ENCODE measurements around the gene ANKMY1. TPM values are rescaled to one million over a fixed set of nuclear protein-coding genes. Genes with fewer than 3 reads are reported as not detected.

ANKMY1 gene
- polyA plus RNA-seq, 3 donors, result 2.1 to 22.9 (median 2.9) TPM

GRCh38 chr2:240447934-240448333 is 109.9 kb downstream of the ANKMY1 start:
- H3K4me3 ChIP-seq (replicated peaks in 1 of 3; ENCODE audit: low read depth in 2 of 3, low read length in 3 of 3), result no peak overlapping the region

GRCh38 chr2:240447331-240447730 is 110.5 kb downstream of the ANKMY1 start:
- no peaks in the 10 kb centered on the region for H3K36me3 ChIP-seq (replicated peaks in 1 of 2; ENCODE audit: control insufficient read depth in 1 of 2, insufficient read depth in 2 of 2, low read length in 2 of 2)
- 89% methylated on average over 21 of the region's 22 CpGs for WGBS (ENCODE audit: insufficient coverage)

More at GRCh38 chr2:240447934-240448333, 109.9 kb downstream of the ANKMY1 start:
- Histone ChIP-seq H4K20me1 (ENCODE audit: insufficient read depth, low read length) (no peaks in the 10 kb centered on the region), H3K4me2 (replicated peaks; ENCODE audit: extremely low read depth, low read length, poor library complexity, severe bottlenecking) (no peak overlapping the region), H3K27me3 (ENCODE audit: control insufficient read depth in 2 of 2, insufficient read depth in 2 of 2, low read length in 2 of 2) (peaks cover 6 to 28% of the 10 kb centered on the region in 2 donors), H3K9ac (ENCODE audit: insufficient read depth, low read length, poor library complexity, severe bottlenecking) (no peak overlapping the region), H3K9me3 (replicated peaks in 1 of 2; ENCODE audit: control insufficient read depth in 1 of 2, insufficient read depth in 1 of 2, low read length in 2 of 2) (peaks cover 0 to 3% of the 10 kb centered on the region in 2 donors), H3K36me3 (replicated peaks in 1 of 2; ENCODE audit: control insufficient read depth in 1 of 2, insufficient read depth in 2 of 2, low read length in 2 of 2) (no peaks in the 10 kb centered on the region), H3K27ac (ENCODE audit: low read depth in 1 of 2, low read length in 2 of 2) (no peak overlapping the region), H3K4me1 (ENCODE audit: control insufficient read depth in 1 of 2, insufficient read depth in 2 of 2, low read length in 2 of 2) (no peaks in the 10 kb centered on the region), H3K79me2 (ENCODE audit: insufficient read depth, low read length) (no peaks in the 10 kb centered on the region), H2AFZ (ENCODE audit: insufficient read depth, low read depth, low read length, poor library complexity, severe bottlenecking) (no peak overlapping the region)
- TF ChIP-seq CTCF (IDR thresholded peaks at IDR 0.05), result no peak
- Mint-ChIP-seq H3K36me3 (peaks cover 0 to 5% of the 10 kb centered on the region in 2 donors), H3K4me1 (no peaks in the 10 kb centered on the region), H3K9me3 (peaks cover 0 to 7% (median 2%) of the 10 kb centered on the region in 7 donors), H3K27me3 (ENCODE audit: low read depth in 3 of 3) (peaks cover 24 to 44% (median 29%) of the 10 kb centered on the region in 3 donors), H3K27ac (no peak overlapping the region), H3K4me3 (no peak overlapping the region)
- WGBS (ENCODE audit: insufficient coverage), result 84% methylated on average over 8 of the region's 15 CpGs
- intact Hi-C loops (cut with micrococcal nuclease), result no loop called here
- DNase-seq, result no peak

More at GRCh38 chr2:240447331-240447730, 110.5 kb downstream of the ANKMY1 start:
- Histone ChIP-seq H2AFZ (ENCODE audit: insufficient read depth, low read depth, low read length, poor library complexity, severe bottlenecking) (no peak overlapping the region), H3K9ac (ENCODE audit: insufficient read depth, low read length, poor library complexity, severe bottlenecking) (no peak overlapping the region), H3K4me3 (replicated peaks in 1 of 3; ENCODE audit: low read depth in 2 of 3, low read length in 3 of 3) (no peak overlapping the region), H3K9me3 (replicated peaks in 1 of 2; ENCODE audit: control insufficient read depth in 1 of 2, insufficient read depth in 1 of 2, low read length in 2 of 2) (peaks cover 0 to 3% of the 10 kb centered on the region in 2 donors), H3K4me1 (ENCODE audit: control insufficient read depth in 1 of 2, insufficient read depth in 2 of 2, low read length in 2 of 2) (no peaks in the 10 kb centered on the region), H3K79me2 (ENCODE audit: insufficient read depth, low read length) (no peaks in the 10 kb centered on the region), H3K4me2 (replicated peaks; ENCODE audit: extremely low read depth, low read length, poor library complexity, severe bottlenecking) (no peak overlapping the region), H3K27ac (ENCODE audit: low read depth in 1 of 2, low read length in 2 of 2) (no peak overlapping the region), H4K20me1 (ENCODE audit: insufficient read depth, low read length) (no peaks in the 10 kb centered on the region), H3K27me3 (ENCODE audit: control insufficient read depth in 2 of 2, insufficient read depth in 2 of 2, low read length in 2 of 2) (peaks cover 6 to 27% of the 10 kb centered on the region in 2 donors)
- intact Hi-C loops (cut with micrococcal nuclease), result no loop called here
- Mint-ChIP-seq H3K36me3 (peaks cover 0 to 5% of the 10 kb centered on the region in 2 donors), H3K9me3 (peaks cover 0 to 7% (median 2%) of the 10 kb centered on the region in 7 donors), H3K4me1 (no peaks in the 10 kb centered on the region), H3K27me3 (ENCODE audit: low read depth in 3 of 3) (peaks cover 23 to 40% (median 28%) of the 10 kb centered on the region in 3 donors), H3K27ac (no peak overlapping the region), H3K4me3 (no peak overlapping the region)
- no peak for TF ChIP-seq CTCF (IDR thresholded peaks at IDR 0.05)
- DNase-seq, result no peak

Data from CD14-positive monocyte (primary cell).